Right atrium auricular region (tissue), 2 donors: ENCODE measurements around the gene CIDEB. TPM values are rescaled to one million over a fixed set of nuclear protein-coding genes. Genes with fewer than 3 reads are reported as not detected.
A peak's percentile ranks its signal among the peaks of the same experiment; 100 is the strongest.

Source experiments
- DNase-seq: peaks from one replicate; pipeline ENCODE4 v3.0.0-alpha.2; 2019; ENCODE audit warnings: low spot score
- H3K27ac ChIP-seq, 2 donors: fragments of 200-600 bp; sonication (generic); 1 replicate in 1 of 2; 2 replicates in 1 of 2; pipeline ENCODE4 v1.5.1; 2016 to 2019
- H3K27me3 ChIP-seq, 2 donors: fragments of 200-600 bp; sonication (generic); one replicate each; pipeline versions ENCODE4 v1.5.1 to v1.6.0; 2017 to 2019
- H3K36me3 ChIP-seq: fragments of 200-600 bp; sonication (generic); one replicate; pipeline ENCODE4 v1.5.1; 2016
- H3K4me1 ChIP-seq, 2 donors: fragments of 200-600 bp; sonication (generic); one replicate each; pipeline versions ENCODE4 v1.5.1 to v1.6.0; 2017 to 2019
- H3K4me3 ChIP-seq, 2 donors: fragments of 200-600 bp; sonication (generic); 1 replicate in 1 of 2; 2 replicates in 1 of 2; pipeline ENCODE4 v1.5.1; 2017 to 2019; ENCODE audit warnings: mild to moderate bottlenecking in 1 of 2, moderate library complexity in 1 of 2
- H3K9me3 ChIP-seq, 2 donors: fragments of 200-600 bp; sonication (generic); one replicate each; pipeline ENCODE4 v1.5.1; 2019
- CTCF ChIP-seq, 2 donors: fragments of 200-600 bp; sonication (generic); IDR thresholded peaks; one replicate each; pipeline ENCODE4 v1.5.1; 2019; ENCODE audit warnings: antibody characterized with exemption in 2 of 2
- total RNA-seq, 2 donors: library from RNA; depleted of rRNA; stranded (reverse); fragments of >200 nt; gene quantifications; one replicate each; pipeline ENCODE4 v1.1.0, GENCODE V29; 2016

Gene CIDEB
- total RNA-seq, 2 donors from 2014 or later = 2.0 to 6.6 TPM

DNA sequence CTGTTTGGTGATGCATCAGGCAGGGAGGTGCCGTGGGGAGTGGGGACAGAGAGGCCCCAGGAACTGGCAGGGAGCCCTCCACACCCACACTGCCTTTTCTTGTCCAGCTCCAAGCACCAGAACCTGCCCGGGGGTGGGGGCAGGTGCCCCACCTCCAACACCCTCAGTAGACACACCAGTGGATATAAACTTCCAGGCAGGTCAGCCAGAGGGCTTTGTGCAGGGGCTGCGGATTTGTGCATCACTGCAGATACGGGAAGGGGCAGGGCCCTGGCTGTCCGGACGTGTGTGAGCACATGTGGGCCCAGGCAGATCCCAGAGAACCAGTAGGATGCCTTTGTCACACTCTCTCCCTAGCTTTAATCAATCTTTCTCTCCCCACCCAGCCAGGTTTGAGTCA lies 43.5 kb downstream of the CIDEB start:
- Histone ChIP-seq H3K4me1 (no peaks in the 10 kb centered on the region), H3K36me3 (peaks cover 9% of the 10 kb centered on the region), H3K4me3 (no peak overlapping the region), H3K27ac (no peak overlapping the region), H3K27me3 (no peaks in the 10 kb centered on the region), H3K9me3 (no peaks in the 10 kb centered on the region)
- no peak for DNase-seq
- TF ChIP-seq CTCF (IDR thresholded peaks at IDR 0.05) = no peak

GRCh38 chr14:24263848-24264247 lies 43.9 kb downstream of the CIDEB start:
- no peak for TF ChIP-seq CTCF (IDR thresholded peaks at IDR 0.05)
- Histone ChIP-seq H3K9me3 (no peaks in the 10 kb centered on the region), H3K27me3 (no peaks in the 10 kb centered on the region), H3K4me1 (no peaks in the 10 kb centered on the region), H3K36me3 (peaks cover 9% of the 10 kb centered on the region), H3K27ac (no peak overlapping the region), H3K4me3 (no peak overlapping the region)
- DNase-seq = no peak

DNA sequence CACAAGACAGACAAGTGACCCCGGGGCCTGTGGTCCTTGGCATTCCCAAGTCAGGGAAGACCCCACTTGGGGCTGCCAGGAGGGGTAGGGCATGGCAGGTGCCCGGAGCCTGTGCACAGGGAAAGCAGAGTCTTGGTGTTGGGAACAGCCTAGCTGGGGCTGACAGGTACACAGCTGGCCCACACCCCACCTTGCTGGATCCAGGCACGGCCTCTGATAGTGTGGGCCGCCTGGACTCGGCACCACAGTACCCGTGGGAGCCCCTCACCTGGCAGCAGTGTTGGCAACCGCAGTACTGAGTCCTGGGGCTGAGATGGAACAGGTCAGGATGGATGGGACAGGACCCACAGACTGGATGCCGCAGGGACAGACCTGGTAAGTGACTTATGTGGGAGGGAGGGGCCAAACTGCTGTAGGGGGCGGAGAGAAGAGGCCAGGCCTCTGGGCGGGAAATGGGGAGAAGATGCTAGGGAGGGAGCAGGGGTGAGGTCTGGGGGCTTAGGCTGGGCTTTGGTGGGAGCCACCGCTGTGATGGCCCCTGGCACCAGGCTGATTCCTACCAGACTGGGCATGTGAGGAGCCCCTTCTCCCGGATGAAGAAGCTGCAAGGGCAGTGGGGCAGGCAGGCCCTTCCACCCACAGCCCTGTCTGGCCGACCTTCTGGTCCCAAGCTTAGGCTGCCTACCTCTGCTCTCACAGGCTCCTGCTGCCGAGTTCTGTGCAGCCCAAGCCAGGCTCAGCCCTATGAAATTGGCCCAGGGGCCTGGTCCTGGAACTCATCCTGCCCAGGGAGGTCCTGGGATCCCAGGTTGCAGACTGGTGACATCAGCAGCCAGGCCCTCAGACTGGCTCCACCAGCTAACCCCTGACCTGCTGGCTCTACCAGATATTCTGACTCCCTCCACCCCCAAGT lies 44.7 kb downstream of the CIDEB start, which contains the start of gene TGM1:
TSS of gene TGM1 (minus strand) at position 357 of the 913 bp plus-strand sequence. CDS start 825 bp downstream, outside the sequence.
- no peaks in the 10 kb centered on the region for H3K4me1 ChIP-seq
- TF ChIP-seq CTCF (IDR thresholded peaks at IDR 0.05) = no peak
- H3K36me3 ChIP-seq = peaks cover 9% of the 10 kb centered on the region
- no peak within 1 kb of the TSS for H3K27ac ChIP-seq
- no peak for DNase-seq
- H3K27me3 ChIP-seq = no peaks in the 10 kb centered on the region
- no peaks in the 10 kb centered on the region for H3K9me3 ChIP-seq
- no peak within 1 kb of the TSS for H3K4me3 ChIP-seq

DNA sequence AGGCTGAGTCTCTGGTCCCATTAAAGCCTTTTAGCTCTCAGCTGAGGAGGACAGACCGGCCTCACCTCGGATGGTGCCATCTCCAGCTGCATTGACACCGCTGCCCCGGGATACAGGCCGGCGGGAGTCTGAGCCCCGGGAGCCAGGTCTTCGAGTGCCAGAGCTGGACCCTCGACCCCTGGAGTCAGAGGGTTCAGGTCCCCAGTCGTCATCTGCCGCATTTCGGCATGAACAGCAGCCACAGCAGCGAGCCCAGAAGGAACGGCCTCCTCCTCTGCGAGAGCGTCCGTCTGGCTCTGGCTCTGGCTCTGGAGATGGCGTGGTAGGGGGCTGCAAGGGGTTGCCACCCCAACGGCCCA lies 45.8 kb downstream of the CIDEB start:
- DNase-seq = no peak
- Histone ChIP-seq H3K36me3 (peaks cover 4% of the 10 kb centered on the region), H3K27me3 (no peaks in the 10 kb centered on the region), H3K9me3 (no peaks in the 10 kb centered on the region), H3K27ac (no peak overlapping the region), H3K4me1 (no peaks in the 10 kb centered on the region), H3K4me3 (no peak overlapping the region)
- no peak for TF ChIP-seq CTCF (IDR thresholded peaks at IDR 0.05)

DNA sequence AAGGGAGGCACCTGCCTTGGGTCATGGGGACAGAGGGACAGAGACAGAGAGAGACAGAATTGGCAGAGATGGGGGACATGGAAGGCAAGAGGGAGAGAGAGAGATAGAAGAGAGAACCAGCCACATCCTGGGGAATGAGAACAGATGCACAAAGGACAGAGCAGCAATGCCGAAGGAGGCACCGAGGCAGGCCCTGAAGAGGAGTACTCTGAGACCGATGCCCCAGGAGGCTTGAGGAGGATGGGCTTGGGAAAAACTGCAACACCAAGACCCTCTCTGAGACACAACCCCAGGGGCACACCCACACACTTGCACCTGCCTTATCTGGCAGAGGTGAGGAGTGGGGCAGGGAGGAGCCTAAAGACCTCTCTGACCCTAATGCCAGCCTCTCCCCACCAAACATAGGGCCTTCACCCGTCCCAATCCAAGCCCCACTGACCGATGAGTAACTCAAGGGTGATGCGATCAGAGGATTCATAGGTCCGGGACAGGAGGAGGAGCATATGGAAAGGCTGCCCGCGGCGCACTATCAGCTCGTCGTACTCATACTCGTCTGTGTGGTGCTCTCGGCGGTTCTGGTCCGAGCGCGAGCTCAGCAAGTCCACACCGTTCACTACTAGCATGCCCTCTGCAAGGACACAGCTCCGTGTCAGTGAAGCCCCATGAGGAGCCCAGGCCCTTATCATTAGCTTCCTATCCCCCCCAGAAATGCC lies 46.4 kb downstream of the CIDEB start:
- H3K27ac ChIP-seq = no peak overlapping the region
- H3K9me3 ChIP-seq = no peaks in the 10 kb centered on the region
- H3K36me3 ChIP-seq = no peaks in the 10 kb centered on the region
- no peak for DNase-seq
- H3K4me3 ChIP-seq = peak overlapping the region in 1 of 2 donors; percentile 1
- H3K27me3 ChIP-seq = no peaks in the 10 kb centered on the region
- no peaks in the 10 kb centered on the region for H3K4me1 ChIP-seq
- TF ChIP-seq CTCF (IDR thresholded peaks at IDR 0.05) = no peak
